Measurements from ENCODE around the gene MTMR2. TPM values are rescaled to one million over a fixed set of nuclear protein-coding genes. Genes with fewer than 3 reads are reported as not detected.

MTMR2 gene
- total and polyA plus RNA-seq, 2 donors (not counting 3 experiments of a cell fraction or from before 2014, with no cell fraction given): 19.5 to 49.5 TPM

DNA sequence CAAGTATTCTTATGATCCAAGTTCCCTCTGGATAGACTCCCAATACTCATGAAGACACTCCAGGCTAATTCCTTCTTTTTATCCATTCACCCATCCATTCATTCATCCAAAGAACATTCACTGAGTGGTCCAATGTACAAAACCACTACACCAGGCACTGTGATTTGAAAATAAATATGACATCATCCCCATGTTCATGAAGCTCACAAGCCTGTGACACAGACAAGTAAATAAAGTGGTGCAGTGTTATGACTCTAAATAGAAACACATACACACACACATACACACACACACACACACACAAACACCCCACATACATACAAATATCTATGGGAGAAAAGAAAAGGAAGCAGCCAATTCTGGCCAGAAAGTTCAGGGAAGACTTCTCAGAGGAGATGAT lies 35.5 kb downstream of the MTMR2 start:
- Histone ChIP-seq H3K9ac (replicated peaks; ENCODE audit: extremely low read depth, insufficient read depth, low read length) (no peak overlapping the region), H3K9me3 (replicated peaks; ENCODE audit: control insufficient read depth, insufficient read depth, low read length) (no peaks in the 10 kb centered on the region), H4K20me1 (replicated peaks; ENCODE audit: control insufficient read depth, extremely low read depth, insufficient read depth, low read length) (peaks cover 6% of the 10 kb centered on the region), H3K79me2 (ENCODE audit: control insufficient read depth, insufficient read depth, low read length) (peaks cover 30% of the 10 kb centered on the region), H3K4me1 (ENCODE audit: control insufficient read depth, extremely low read depth, insufficient read depth, low read length) (peaks cover 8% of the 10 kb centered on the region), H3K27me3 (ENCODE audit: control insufficient read depth in 2 of 2, insufficient read depth in 2 of 2, low read length in 2 of 2) (no peaks in the 10 kb centered on the region), H3K9me1 (replicated peaks; ENCODE audit: control insufficient read depth, extremely low read depth, insufficient read depth, low read length) (no peaks in the 10 kb centered on the region), H3K27ac (ENCODE audit: insufficient read depth, low read depth, low read length) (no peak overlapping the region), H2AFZ (ENCODE audit: low read depth, low read length) (no peak overlapping the region), H3K4me2 (ENCODE audit: insufficient read depth, low read length) (no peak overlapping the region), H3K36me3 (ENCODE audit: control insufficient read depth in 2 of 2, extremely low read depth in 1 of 2, insufficient read depth in 2 of 2, low read length in 2 of 2) (no peaks in the 10 kb centered on the region), H3K4me3 (replicated peaks in 1 of 3; ENCODE audit: insufficient read depth in 1 of 3, low read depth in 1 of 3, low read length in 3 of 3) (no peak overlapping the region)
- ChIA-PET CTCF (no interaction called here), POLR2A (no interaction called here)
- BruUV-seq (replicated peaks): no TSS peak
- intact Hi-C loops (cut with micrococcal nuclease): no loop called here
- FAIRE-seq (no peak), DNase-seq (ENCODE audit: low read depth, low spot score) (no peak)
- dilution Hi-C loops (cut with MboI; ENCODE audit: extremely low pct_ligation_motif_present, low sequenced_read_pairs): no loop called here
- TF ChIP-seq FOS (IDR thresholded peaks at IDR 0.05; ENCODE audit: borderline replicate concordance, insufficient read depth, low read length): no peak
- TF ChIP-seq POLR2AphosphoS5 (IDR thresholded peaks at IDR 0.05; ENCODE audit: insufficient read depth, low read depth, low read length): no peak
- TF ChIP-seq GATA2 (IDR thresholded peaks at IDR 0.05; ENCODE audit: insufficient read depth, insufficient read length, low read depth, low read length): no peak
- TF ChIP-seq JUN (IDR thresholded peaks at IDR 0.05; ENCODE audit: borderline replicate concordance, insufficient read depth, insufficient read length, low read depth): no peak
- TF ChIP-seq, protein P1, sequence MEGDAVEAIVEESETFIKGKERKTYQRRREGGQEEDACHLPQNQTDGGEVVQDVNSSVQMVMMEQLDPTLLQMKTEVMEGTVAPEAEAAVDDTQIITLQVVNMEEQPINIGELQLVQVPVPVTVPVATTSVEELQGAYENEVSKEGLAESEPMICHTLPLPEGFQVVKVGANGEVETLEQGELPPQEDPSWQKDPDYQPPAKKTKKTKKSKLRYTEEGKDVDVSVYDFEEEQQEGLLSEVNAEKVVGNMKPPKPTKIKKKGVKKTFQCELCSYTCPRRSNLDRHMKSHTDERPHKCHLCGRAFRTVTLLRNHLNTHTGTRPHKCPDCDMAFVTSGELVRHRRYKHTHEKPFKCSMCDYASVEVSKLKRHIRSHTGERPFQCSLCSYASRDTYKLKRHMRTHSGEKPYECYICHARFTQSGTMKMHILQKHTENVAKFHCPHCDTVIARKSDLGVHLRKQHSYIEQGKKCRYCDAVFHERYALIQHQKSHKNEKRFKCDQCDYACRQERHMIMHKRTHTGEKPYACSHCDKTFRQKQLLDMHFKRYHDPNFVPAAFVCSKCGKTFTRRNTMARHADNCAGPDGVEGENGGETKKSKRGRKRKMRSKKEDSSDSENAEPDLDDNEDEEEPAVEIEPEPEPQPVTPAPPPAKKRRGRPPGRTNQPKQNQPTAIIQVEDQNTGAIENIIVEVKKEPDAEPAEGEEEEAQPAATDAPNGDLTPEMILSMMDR (IDR thresholded peaks at IDR 0.05; ENCODE audit: extremely low read depth in 1 of 2, insufficient read depth in 1 of 2, low read depth in 1 of 2, low read length in 2 of 2): no peak
- no peak for TF ChIP-seq EZH2 (IDR thresholded peaks at IDR 0.05; ENCODE audit: borderline replicate concordance, low read depth, low read length, severe bottlenecking)
- TF ChIP-seq POLR2A (IDR thresholded peaks at IDR 0.05; ENCODE audit: low read depth, low read length): no peak
- TF ChIP-seq MYC (IDR thresholded peaks at IDR 0.05; ENCODE audit: low read depth, low read length): no peak
- TF ChIP-seq, protein P2, sequence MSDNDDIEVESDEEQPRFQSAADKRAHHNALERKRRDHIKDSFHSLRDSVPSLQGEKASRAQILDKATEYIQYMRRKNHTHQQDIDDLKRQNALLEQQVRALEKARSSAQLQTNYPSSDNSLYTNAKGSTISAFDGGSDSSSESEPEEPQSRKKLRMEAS (IDR thresholded peaks at IDR 0.05; ENCODE audit: insufficient read depth, insufficient read length): no peak

All from endothelial cell of umbilical vein (primary cell).